Stimulated activated naive CD4-positive, alpha-beta T cell treated with Interleukin-2 at 50 U/mL for 16 hours (primary cell): Measurements from ENCODE around the gene EIF2S1.
"Not testable (repeated sequence)": the region's sequence is repeated elsewhere in the genome, so short reads cannot be mapped to it uniquely, and the experiment has no call there.

Experiments
- DNase-seq: peaks from one replicate; lab custom pipeline; 2025; lab: John Stamatoyannopoulos, UW

The EIF2S1 gene

GRCh38 chr14:67371247-67372148 is 11.4 kb downstream of the EIF2S1 start:
- no peak for DNase-seq

GRCh38 chr14:67372833-67373232 is 12.7 kb downstream of the EIF2S1 start:
- DNase-seq = no peak

GRCh38 chr14:67373347-67373746 is 13.2 kb downstream of the EIF2S1 start:
- no peak for DNase-seq

GRCh38 chr14:67377916-67378315 is 17.8 kb downstream of the EIF2S1 start:
- no peak for DNase-seq

DNA sequence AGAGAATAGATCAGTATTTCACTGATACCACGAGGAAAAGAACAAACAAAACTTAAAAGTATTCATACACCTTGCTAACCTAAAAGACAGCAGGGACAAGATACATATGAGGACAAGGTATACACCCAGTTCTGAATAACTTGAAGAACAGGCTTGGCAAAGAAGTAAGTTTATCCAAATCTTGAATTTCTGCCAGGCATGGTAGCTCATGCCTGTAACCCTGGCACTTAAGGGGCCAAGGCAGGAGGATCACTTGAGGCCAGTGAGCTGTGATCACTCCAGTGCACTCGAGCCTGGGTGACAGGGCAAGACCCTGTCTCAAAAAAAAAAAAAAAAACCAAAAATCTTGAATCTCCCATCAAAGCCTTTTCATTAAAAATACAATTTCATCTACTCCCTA is 25.0 kb downstream of the EIF2S1 start:
- DNase-seq = no peak

- no peak for DNase-seq
Measured at GRCh38 chr14:67385618-67386017, 25.5 kb downstream of the EIF2S1 start.

DNA sequence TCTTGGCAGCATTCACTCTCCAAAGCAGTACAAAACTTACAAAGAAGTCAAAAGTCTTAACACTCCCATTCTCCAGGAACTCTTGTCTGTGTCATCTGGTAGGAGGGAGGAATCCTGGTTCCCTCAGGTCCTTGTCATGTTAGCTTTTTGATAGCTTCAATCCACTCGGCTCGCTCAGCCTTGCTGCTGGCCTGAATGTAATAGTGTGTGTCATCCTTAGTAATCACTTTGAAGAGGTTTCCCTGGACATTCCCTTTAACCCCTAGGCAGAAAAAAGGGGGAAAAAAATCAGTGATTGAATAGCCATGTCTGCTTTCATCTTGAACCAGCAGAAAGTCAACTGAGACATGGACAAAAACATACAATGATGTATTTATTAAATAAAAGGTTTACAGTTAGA is 27.1 kb downstream of the EIF2S1 start:
- no peak for DNase-seq

DNA sequence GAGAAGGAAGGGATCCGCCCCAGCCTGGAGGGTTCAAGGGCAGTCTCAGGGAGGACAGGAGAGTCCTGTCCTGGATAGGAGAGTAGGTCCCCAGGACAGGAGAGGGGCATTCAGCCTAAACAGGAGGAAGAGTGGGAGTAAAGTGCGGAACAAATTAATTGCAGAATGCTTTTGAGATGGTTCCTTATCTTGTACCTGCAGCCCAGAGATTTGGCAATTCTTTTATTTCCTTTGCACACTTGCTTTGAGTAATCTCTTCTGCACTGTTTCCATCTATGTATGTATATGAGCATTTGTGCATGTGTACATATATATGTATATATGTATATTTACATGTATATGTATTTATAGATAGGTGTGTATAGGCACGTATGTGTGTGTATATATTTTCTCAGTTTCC is 29.1 kb downstream of the EIF2S1 start:
- DNase-seq = no peak

GRCh38 chr14:67389811-67390534 is 29.8 kb downstream of the EIF2S1 start:
- no peak for DNase-seq

DNA sequence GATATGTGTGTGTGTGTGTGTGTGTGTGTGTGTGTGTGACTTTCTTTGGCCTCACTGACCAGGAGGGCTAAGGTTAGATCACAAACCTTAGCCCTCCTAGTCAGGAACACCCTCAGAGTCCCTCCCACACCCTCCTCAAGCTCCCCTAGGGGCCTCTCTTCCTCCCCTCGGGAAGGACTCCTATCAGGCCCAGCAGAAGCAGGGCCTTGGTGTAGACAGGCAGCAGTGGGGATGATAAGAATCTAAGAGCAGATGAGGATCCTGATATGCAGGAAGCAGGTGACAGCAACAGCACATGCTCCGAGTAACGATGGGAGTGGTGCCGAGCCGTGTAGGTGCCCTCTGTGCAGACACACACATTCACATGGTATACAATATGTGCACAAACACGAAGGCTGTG is 31.1 kb downstream of the EIF2S1 start:
- DNase-seq = no peak

DNA sequence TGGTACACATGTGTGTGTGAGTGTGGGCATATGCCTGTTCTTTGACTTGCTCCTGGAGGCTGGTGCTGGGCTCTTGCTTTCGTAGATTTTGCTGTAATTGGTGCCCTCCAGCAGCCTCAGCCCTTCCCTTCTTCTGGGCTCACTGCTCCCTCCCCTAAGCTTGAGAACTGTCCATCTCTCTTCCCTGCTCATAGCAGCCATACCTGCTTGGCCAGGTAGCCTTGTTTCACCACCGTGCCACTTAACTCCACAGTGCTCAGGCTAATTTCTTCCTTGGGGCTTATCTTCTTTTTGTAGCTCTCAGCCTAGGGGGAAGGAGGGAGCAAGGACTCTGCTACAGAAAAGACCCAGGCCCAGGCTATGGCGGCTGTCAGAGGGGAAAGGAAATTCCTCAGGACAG is 32.0 kb downstream of the EIF2S1 start:
- DNase-seq = no peak

GRCh38 chr14:67392800-67393199 is 32.7 kb downstream of the EIF2S1 start:
- DNase-seq = no peak

- DNase-seq = no peak
Measured at GRCh38 chr14:67393689-67394088, 33.6 kb downstream of the EIF2S1 start.

GRCh38 chr14:67395086-67395875 is 35.2 kb downstream of the EIF2S1 start:
- no peak for DNase-seq

DNA sequence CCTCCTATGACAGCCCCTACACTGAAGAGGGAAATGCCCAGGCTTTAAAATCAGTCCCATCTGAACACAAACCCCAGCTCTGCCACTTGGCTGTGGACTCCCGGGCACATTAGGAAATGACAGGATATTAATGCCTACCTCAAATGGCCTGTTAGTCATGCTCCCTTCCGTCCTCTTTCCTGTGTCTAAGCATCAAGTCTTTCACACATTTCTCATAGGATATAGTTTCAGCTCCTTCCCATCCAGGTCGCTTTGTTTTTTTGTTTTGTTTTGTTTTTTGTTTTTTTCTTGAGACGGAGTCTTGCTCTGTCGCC is 35.7 kb downstream of the EIF2S1 start:
- no peak for DNase-seq

GRCh38 chr14:67396381-67396970 is 36.3 kb downstream of the EIF2S1 start:
- no peak for DNase-seq

GRCh38 chr14:67397536-67397935 is 37.4 kb downstream of the EIF2S1 start:
- DNase-seq = no peak

DNA sequence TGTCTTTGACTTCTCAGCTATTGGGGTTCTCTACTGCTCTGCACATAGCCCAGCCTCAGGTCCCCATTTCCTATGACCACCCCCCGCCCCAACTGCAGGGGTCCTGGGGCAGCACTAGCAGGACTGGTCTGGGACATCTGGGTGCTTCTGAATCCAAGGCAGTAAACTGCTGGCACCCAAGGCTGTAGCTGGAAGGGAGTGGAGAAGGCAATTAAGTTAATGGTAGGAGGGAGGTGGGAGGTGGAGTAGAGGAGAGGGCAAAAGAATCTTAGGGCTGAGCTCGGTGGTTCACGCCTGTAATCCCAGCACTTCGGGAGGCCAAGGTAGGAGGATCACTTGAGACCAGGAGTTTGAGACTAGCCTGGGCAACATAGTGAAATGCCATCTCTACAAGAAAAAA is 40.3 kb downstream of the EIF2S1 start:
- no peak for DNase-seq

DNA sequence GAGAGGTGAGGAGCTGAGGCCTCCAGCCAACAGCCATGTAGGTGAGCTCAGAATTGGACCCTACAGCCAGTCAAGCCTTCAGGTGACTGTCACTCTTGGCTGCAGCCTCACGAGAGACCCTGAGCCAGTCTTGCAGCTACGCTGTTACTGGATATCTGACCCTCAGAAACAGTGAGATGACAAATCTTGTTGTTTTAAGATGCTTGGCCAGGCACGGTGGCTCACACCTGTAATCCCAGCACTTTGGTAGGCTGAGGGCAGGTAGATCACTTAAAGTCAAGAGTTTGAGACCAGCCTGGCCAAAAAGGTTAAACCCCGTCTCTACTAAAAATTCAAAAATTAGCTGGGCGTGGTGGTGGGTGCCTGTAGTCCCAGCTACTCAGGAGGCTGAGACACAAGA is 45.6 kb downstream of the EIF2S1 start:
- no peak for DNase-seq

- DNase-seq = not testable (repeated sequence)
Measured at GRCh38 chr14:67408122-67408801, 48.1 kb downstream of the EIF2S1 start.

DNA sequence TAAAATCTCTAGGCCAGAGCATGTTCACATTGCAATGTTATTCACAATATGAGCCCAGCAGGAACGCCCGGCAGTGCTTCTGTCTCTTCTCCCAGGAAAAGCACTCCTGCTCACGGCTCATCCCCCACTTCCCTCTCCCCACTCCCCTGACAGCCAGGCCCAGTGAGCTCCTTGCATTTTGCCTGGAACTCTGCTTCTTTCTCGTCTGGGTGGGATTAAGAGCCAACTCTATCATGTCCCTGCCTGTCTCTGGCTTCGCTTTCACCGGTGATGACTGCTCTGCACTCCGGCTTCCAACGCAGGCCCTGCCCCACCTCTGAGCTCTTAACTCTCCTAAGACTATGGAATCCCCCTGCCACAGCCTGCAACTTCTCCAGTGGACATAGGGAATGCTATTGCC is 49.3 kb downstream of the EIF2S1 start:
- DNase-seq = no peak

- no peak for DNase-seq
Measured at GRCh38 chr14:67410313-67410712, 50.2 kb downstream of the EIF2S1 start.
